OCI-LY1 (cell line): ENCODE measurements around the gene YWHAQ.

Experiments
- H2AFZ ChIP-seq: fragments of 200-600 bp; sonication (generic), shearing (Covaris generic); 2 replicates; pipeline ENCODE4 v1.6.0; 2014; ENCODE audit warnings: antibody characterized with exemption, mild to moderate bottlenecking, low read length
- H3F3A ChIP-seq: fragments of 200-600 bp; sonication (generic), shearing (Covaris generic); 2 replicates; pipeline ENCODE4 v1.6.0; 2014; ENCODE audit warnings: mild to moderate bottlenecking, antibody characterized with exemption, low read length, moderate library complexity; ENCODE audit not compliant: insufficient read depth
- H3K27ac ChIP-seq: fragments of 200-600 bp; sonication (generic); 2 replicates; pipeline ENCODE4 v1.5.1; 2014; ENCODE audit warnings: low read length, mixed run types, mild to moderate bottlenecking, low read depth; ENCODE audit not compliant: poor library complexity, severe bottlenecking
- H3K27me3 ChIP-seq: fragments of 200-600 bp; sonication (generic); 2 replicates; pipeline ENCODE4 v1.6.0; 2014; ENCODE audit warnings: antibody characterized with exemption, mild to moderate bottlenecking, low read length, moderate library complexity; ENCODE audit not compliant: insufficient read depth
- H3K36me3 ChIP-seq: fragments of 200-600 bp; sonication (generic); 2 replicates; pipeline ENCODE4 v1.6.1; 2014; ENCODE audit warnings: mild to moderate bottlenecking, antibody characterized with exemption, low read length, moderate library complexity, mixed read lengths; ENCODE audit not compliant: insufficient read depth
- H3K4me1 ChIP-seq: fragments of 200-600 bp; sonication (generic); 2 replicates; pipeline ENCODE4 v1.5.1; 2014; ENCODE audit warnings: mild to moderate bottlenecking, low read length, moderate library complexity; ENCODE audit not compliant: insufficient read depth, severe bottlenecking
- H3K4me2 ChIP-seq: fragments of 200-600 bp; sonication (generic), shearing (Covaris generic); 2 replicates; pipeline ENCODE4 v1.6.1; 2014; ENCODE audit warnings: low read length
- H3K4me3 ChIP-seq: fragments of 200-600 bp; sonication (generic); 2 replicates; pipeline ENCODE4 v1.5.1; 2014; ENCODE audit warnings: low read length, low read depth, mild to moderate bottlenecking, mixed read lengths; ENCODE audit not compliant: poor library complexity, severe bottlenecking
- H3K79me2 ChIP-seq: fragments of 200-600 bp; shearing (Covaris generic); 2 replicates; pipeline ENCODE4 v1.6.1; 2016; ENCODE audit warnings: mixed run types, low read length, mixed read lengths; ENCODE audit not compliant: insufficient read depth
- H3K9ac ChIP-seq: fragments of 200-600 bp; sonication (generic), shearing (Covaris generic); 2 replicates; pipeline ENCODE4 v1.6.1; 2014; ENCODE audit warnings: mild to moderate bottlenecking, low read length, mixed read lengths
- H3K9me2 ChIP-seq: fragments of 200-600 bp; sonication (generic), shearing (Covaris generic); 2 replicates; pipeline ENCODE4 v1.6.1; 2014; ENCODE audit warnings: low read depth, mild to moderate bottlenecking, low read length, mixed read lengths
- H3K9me3 ChIP-seq: fragments of 200-600 bp; shearing (Covaris generic); 2 replicates; pipeline ENCODE4 v1.6.1; 2014; ENCODE audit warnings: low read length, mixed read lengths
- H4K20me1 ChIP-seq: fragments of 200-600 bp; sonication (generic), shearing (Covaris generic); 2 replicates; pipeline ENCODE4 v1.6.0; 2016; ENCODE audit warnings: mild to moderate bottlenecking, low read length; ENCODE audit not compliant: insufficient read depth
- CTCF ChIP-seq: fragments of 200-600 bp; sonication (generic), shearing (Covaris generic); IDR thresholded peaks from 2 replicates; pipeline ENCODE4 v1.5.1; 2017; ENCODE audit warnings: mild to moderate bottlenecking, antibody characterized with exemption, low read length, moderate library complexity, mixed read lengths
- EZH2 ChIP-seq: fragments of 200-600 bp; sonication (generic), shearing (Covaris generic); IDR thresholded peaks from 2 replicates; pipeline ENCODE4 v1.8.0; 2017; ENCODE audit warnings: borderline replicate concordance, mixed run types, mild to moderate bottlenecking, antibody characterized with exemption, low read length, moderate library complexity, mixed read lengths

YWHAQ gene

GRCh38 chr2:9652267-9652666, 21.5 kb upstream of the YWHAQ start:
- Histone ChIP-seq H3K9me2 (no peaks in the 10 kb centered on the region), H3K36me3 (no peaks in the 10 kb centered on the region), H4K20me1 (no peaks in the 10 kb centered on the region), H3K4me3 (no peak overlapping the region), H3K4me1 (no peaks in the 10 kb centered on the region), H3K4me2 (no peak overlapping the region), H3F3A (no peaks in the 10 kb centered on the region), H2AFZ (no peak overlapping the region), H3K27me3 (no peaks in the 10 kb centered on the region), H3K9ac (no peak overlapping the region), H3K79me2 (no peaks in the 10 kb centered on the region), H3K27ac (no peak overlapping the region), H3K9me3 (no peaks in the 10 kb centered on the region)
- TF ChIP-seq EZH2 = no peak
- TF ChIP-seq CTCF = no peak

- H4K20me1 ChIP-seq = no peaks in the 10 kb centered on the region
- no peaks in the 10 kb centered on the region for H3K79me2 ChIP-seq
- TF ChIP-seq CTCF = no peak
- TF ChIP-seq EZH2 = no peak
- H3K36me3 ChIP-seq = no peaks in the 10 kb centered on the region
- H3K27ac ChIP-seq = no peak overlapping the region
- H3K4me3 ChIP-seq = no peak overlapping the region
- no peaks in the 10 kb centered on the region for H3K27me3 ChIP-seq
- no peaks in the 10 kb centered on the region for H3F3A ChIP-seq
- no peaks in the 10 kb centered on the region for H3K4me1 ChIP-seq
- H3K9me2 ChIP-seq = no peaks in the 10 kb centered on the region
- no peak overlapping the region for H3K9ac ChIP-seq
- no peak overlapping the region for H2AFZ ChIP-seq
- H3K9me3 ChIP-seq = no peaks in the 10 kb centered on the region
- no peak overlapping the region for H3K4me2 ChIP-seq
Observed at GRCh38 chr2:9650119-9650821, 19.5 kb upstream of the YWHAQ start.

GRCh38 chr2:9649261-9649660, 18.5 kb upstream of the YWHAQ start:
- Histone ChIP-seq H3K4me1 (no peaks in the 10 kb centered on the region), H4K20me1 (no peaks in the 10 kb centered on the region), H3K27me3 (0 out of 2 replicates have a peak, but pooled peaks cover 3% of the 10 kb centered on the region), H2AFZ (no peak overlapping the region), H3K4me3 (no peak overlapping the region), H3K9ac (no peak overlapping the region), H3K36me3 (no peaks in the 10 kb centered on the region), H3K79me2 (no peaks in the 10 kb centered on the region), H3K9me2 (no peaks in the 10 kb centered on the region), H3F3A (no peaks in the 10 kb centered on the region), H3K4me2 (no peak overlapping the region), H3K9me3 (no peaks in the 10 kb centered on the region), H3K27ac (no peak overlapping the region)
- no peak for TF ChIP-seq EZH2
- TF ChIP-seq CTCF = no peak
